ENCODE data around the gene TTLL9.

Gene TTLL9

DNA sequence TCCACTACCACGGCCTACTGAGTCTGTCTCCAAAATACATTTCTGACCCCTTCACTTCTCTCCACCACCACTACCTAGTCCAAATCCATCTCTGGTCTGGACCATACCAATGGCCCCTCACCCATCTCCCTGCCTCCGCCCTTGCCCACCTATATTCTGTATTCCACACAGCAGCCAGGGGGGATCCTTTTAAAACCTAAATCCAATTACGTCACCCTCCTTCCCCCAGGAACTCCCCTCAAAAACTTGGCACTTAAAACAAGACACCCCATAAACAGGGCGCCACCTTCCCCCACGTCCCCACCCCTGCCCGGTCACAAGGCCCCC is 80.7 kb downstream of the TTLL9 start:
- DNase-seq (ENCODE audit: low read depth, low spot score) = no peak
- in situ Hi-C loops (cut with HindIII; ENCODE audit: low sequenced_read_pairs) = no loop called here
- H3K4me3 ChIP-seq (ENCODE audit: low read depth, low read length) = peak overlapping the region; percentile 66
- TF ChIP-seq, protein P1, sequence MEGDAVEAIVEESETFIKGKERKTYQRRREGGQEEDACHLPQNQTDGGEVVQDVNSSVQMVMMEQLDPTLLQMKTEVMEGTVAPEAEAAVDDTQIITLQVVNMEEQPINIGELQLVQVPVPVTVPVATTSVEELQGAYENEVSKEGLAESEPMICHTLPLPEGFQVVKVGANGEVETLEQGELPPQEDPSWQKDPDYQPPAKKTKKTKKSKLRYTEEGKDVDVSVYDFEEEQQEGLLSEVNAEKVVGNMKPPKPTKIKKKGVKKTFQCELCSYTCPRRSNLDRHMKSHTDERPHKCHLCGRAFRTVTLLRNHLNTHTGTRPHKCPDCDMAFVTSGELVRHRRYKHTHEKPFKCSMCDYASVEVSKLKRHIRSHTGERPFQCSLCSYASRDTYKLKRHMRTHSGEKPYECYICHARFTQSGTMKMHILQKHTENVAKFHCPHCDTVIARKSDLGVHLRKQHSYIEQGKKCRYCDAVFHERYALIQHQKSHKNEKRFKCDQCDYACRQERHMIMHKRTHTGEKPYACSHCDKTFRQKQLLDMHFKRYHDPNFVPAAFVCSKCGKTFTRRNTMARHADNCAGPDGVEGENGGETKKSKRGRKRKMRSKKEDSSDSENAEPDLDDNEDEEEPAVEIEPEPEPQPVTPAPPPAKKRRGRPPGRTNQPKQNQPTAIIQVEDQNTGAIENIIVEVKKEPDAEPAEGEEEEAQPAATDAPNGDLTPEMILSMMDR (IDR thresholded peaks at IDR 0.05; ENCODE audit: low read depth, low read length) = no peak

DNA sequence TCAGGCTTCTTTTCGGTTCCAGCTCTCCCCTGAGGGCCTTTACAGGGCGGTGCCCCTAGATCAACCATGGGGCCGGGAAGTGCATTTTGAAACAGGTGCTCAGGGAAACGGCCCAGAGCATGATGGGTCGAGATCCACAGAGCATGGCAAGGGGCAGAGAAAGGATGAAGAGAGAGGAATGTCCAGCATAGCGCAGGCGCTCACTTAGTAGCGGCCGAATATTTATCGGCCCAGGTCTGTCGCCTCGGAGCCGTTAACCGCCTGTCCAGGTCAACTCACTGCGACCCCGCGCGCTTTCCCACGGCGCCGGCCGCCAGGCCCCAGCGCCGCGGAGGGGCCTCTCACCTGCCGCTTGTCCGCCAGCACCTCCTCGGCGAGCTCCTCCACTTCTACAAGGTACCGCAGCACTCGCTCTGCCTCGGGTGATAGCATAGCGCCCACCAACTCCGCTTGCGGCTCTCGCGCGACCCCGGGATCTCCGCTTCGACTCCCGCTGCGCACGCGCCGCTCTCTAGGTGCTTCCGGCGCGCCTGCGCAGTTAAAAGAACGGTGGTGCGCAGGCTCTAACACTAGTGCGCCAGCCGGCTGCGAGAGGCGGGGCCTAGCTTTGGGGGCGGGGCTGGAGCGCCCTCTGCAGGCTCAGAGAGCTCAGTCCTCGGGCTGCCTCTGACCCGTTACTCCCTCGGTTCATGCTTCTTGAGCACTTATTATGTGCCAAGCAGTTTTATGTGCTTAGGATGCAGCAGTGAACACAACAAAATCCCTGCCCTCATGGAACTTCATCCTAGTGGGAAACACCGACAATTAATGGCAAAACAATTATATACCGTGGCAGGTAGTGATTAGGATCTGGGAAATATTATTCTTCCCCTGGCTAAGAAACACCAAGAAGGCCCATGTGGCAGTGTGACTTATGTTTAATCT is 81.4 kb downstream of the TTLL9 start, which contains the start of gene PDRG1:
Gene PDRG1 (minus strand): TSS at position 517 of the 924 bp plus-strand sequence. CDS start 85 bp downstream, at position 432.
- in situ Hi-C loops (cut with HindIII; ENCODE audit: low sequenced_read_pairs) = no loop called here
- peak within 1 kb of the TSS; percentile 66 for H3K4me3 ChIP-seq (ENCODE audit: low read depth, low read length)
- TF ChIP-seq, protein P1 (IDR thresholded peaks at IDR 0.05; ENCODE audit: low read depth, low read length) = peak; percentile 97
- DNase-seq (ENCODE audit: low read depth, low spot score) = peak; percentile 97

- no peak overlapping the region for H3K4me3 ChIP-seq (ENCODE audit: low read depth, low read length)
- TF ChIP-seq, protein P1 (IDR thresholded peaks at IDR 0.05; ENCODE audit: low read depth, low read length) = no peak
- DNase-seq (ENCODE audit: low read depth, low spot score) = no peak
- in situ Hi-C loops (cut with HindIII; ENCODE audit: low sequenced_read_pairs) = no loop called here
These were observed 83.2 kb downstream of the TTLL9 start for GRCh38 chr20:31953556-31954148.

DNA sequence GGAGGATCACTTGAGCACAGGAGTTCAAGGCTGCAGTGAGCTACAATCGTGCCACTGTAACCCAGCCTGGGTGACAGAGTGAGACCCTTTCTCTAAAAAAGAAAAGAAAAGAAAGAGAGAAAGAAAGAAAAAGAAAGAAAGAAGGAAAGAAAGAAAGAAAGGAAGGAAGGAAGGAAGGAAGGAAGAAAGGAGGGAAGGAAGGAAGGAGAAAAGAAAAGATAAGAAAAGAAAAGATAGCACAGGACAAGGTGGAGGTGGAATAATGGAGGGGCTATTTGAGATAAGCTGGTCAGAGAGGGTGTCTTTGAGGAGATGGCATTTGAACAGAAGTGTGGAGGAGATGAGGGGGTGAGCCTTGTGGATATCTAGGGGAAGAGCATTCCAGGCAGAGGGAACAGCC is 84.1 kb downstream of the TTLL9 start:
- no peak for DNase-seq (ENCODE audit: low read depth, low spot score)
- TF ChIP-seq, protein P1 (IDR thresholded peaks at IDR 0.05; ENCODE audit: low read depth, low read length) = no peak
- in situ Hi-C loops (cut with HindIII; ENCODE audit: low sequenced_read_pairs) = no loop called here
- no peak overlapping the region for H3K4me3 ChIP-seq (ENCODE audit: low read depth, low read length)

GRCh38 chr20:31956556-31957526 is 86.4 kb downstream of the TTLL9 start:
- no peak overlapping the region for H3K4me3 ChIP-seq (ENCODE audit: low read depth, low read length)
- in situ Hi-C loops (cut with HindIII; ENCODE audit: low sequenced_read_pairs) = no loop called here
- TF ChIP-seq, protein P1 (IDR thresholded peaks at IDR 0.05; ENCODE audit: low read depth, low read length) = no peak
- DNase-seq (ENCODE audit: low read depth, low spot score) = no peak

- no peak for DNase-seq (ENCODE audit: low read depth, low spot score)
- in situ Hi-C loops (cut with HindIII; ENCODE audit: low sequenced_read_pairs) = no loop called here
These were observed 92.3 kb downstream of the TTLL9 start for GRCh38 chr20:31962761-31963160.

More at GRCh38 chr20:31962761-31963160, 92.3 kb downstream of the TTLL9 start:
- H3K4me3 ChIP-seq (ENCODE audit: low read depth, low read length) = no peak overlapping the region
- TF ChIP-seq, protein P1 (IDR thresholded peaks at IDR 0.05; ENCODE audit: low read depth, low read length) = no peak

Measured in astrocyte of the spinal cord (primary cell).